Panc1 (cell line): ENCODE measurements around the gene KMT2E.

Experiments used
- CTCF ChIP-seq: fragments of 450-650 bp; IDR thresholded peaks from 2 replicates; pipeline ENCODE4 v1.5.1; 2017; ENCODE audit warnings: mild to moderate bottlenecking
- POLR2AphosphoS5 ChIP-seq: IDR thresholded peaks from 2 replicates; pipeline ENCODE4 v1.6.1; 2012; ENCODE audit warnings: mild to moderate bottlenecking, low read depth, low read length, moderate library complexity
- SIN3A ChIP-seq: IDR thresholded peaks from 2 replicates; pipeline ENCODE4 v1.6.1; 2012; ENCODE audit warnings: low read depth, mild to moderate bottlenecking, low read length, moderate library complexity, borderline replicate concordance; ENCODE audit not compliant: insufficient read depth

- TF ChIP-seq CTCF: no peak
- no peak for TF ChIP-seq SIN3A
- TF ChIP-seq POLR2AphosphoS5: no peak
These were observed 23.3 kb downstream of the KMT2E start for GRCh38 chr7:105037319-105037718.
